ENCODE data around the gene SPRED2.
A peak's percentile ranks its signal among the peaks of the same experiment; 100 is the strongest.

SPRED2 gene

DNA sequence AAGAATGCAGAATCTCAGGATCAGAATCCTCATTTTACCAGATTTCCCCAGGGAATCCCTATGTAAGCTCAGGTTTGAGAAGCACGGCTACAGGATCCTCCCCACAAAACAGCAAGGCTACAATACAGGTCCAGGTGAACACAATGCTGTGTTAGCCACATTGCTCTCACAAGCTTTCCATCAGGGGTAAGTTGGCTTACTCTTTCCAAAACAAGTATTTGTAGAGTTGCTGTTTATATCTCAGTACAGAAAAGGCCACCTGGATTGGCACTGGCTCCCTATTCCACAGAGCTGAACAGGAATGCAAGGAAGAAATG lies 11.0 kb downstream of the SPRED2 start:
- Histone ChIP-seq H3K79me2 (ENCODE audit: low read length) (peaks cover 94% of the 10 kb centered on the region), H3K36me3 (replicated peaks; ENCODE audit: low read depth, low read length) (no peaks in the 10 kb centered on the region), H4K20me1 (ENCODE audit: insufficient read depth, low read length) (peaks cover 82% of the 10 kb centered on the region), H3K4me3 (ENCODE audit: low read length) (peak overlapping the region; percentile 29; the same call in 1 of the 2 replicates), H3K27ac (ENCODE audit: low read length) (no peak overlapping the region), H3K4me2 (ENCODE audit: low read length) (peak overlapping the region; percentile 68), H3K4me1 (ENCODE audit: low read length) (peaks cover 19% of the 10 kb centered on the region), H3K9ac (ENCODE audit: low read length) (no peak overlapping the region), H3K27me3 (ENCODE audit: low read depth, low read length) (no peaks in the 10 kb centered on the region), H3K9me3 (ENCODE audit: insufficient read depth, low read length) (no peaks in the 10 kb centered on the region), H2AFZ (ENCODE audit: low read depth, low read length) (no peak overlapping the region)
- TF ChIP-seq CTCF (IDR thresholded peaks at IDR 0.05; ENCODE audit: low read depth, low read length) (no peak), EZH2phosphoT487 (IDR thresholded peaks at IDR 0.05; ENCODE audit: low read depth) (no peak)

DNA sequence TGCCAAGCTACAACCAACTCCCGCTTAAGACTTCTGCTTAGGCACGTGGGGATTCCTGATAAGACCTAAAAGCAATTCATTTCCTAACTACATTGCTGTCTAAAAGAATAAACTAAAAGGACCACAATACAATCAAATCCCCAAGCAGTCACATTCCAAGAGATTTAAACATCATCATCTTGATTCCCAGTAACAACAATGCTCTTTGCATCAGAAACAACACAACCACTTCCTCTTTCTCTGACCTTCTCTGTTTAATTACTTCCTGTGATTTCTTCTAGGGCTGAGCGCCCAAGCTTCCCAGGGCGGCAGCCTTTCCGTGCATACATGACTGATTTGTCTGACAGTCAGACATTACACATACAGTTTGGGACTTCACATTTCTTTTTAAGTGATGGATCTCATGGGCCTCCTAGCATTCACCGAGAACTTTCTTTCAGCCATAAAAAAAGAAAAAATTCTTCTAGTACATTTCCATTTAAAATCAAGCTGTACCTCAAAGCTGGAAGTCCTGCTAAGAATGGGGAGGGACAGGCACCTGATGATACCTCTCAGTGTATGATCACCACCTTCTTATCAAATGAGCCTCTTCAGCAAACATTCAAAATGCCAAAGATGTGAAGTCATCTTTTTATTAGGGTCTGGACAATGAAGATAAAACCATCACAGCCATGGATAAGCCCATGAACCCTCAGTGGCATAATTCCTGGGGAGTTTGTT lies 11.5 kb downstream of the SPRED2 start:
- Histone ChIP-seq H3K27me3 (ENCODE audit: low read depth, low read length) (no peaks in the 10 kb centered on the region), H2AFZ (ENCODE audit: low read depth, low read length) (no peak overlapping the region), H3K36me3 (replicated peaks; ENCODE audit: low read depth, low read length) (no peaks in the 10 kb centered on the region), H3K4me1 (ENCODE audit: low read length) (peaks cover 19% of the 10 kb centered on the region), H3K4me2 (ENCODE audit: low read length) (peak overlapping the region; percentile 68), H3K4me3 (ENCODE audit: low read length) (peak overlapping the region; percentile 29), H4K20me1 (ENCODE audit: insufficient read depth, low read length) (peaks cover 82% of the 10 kb centered on the region), H3K9me3 (ENCODE audit: insufficient read depth, low read length) (no peaks in the 10 kb centered on the region), H3K27ac (ENCODE audit: low read length) (no peak overlapping the region), H3K9ac (ENCODE audit: low read length) (no peak overlapping the region), H3K79me2 (ENCODE audit: low read length) (peaks cover 94% of the 10 kb centered on the region)
- TF ChIP-seq CTCF (IDR thresholded peaks at IDR 0.05; ENCODE audit: low read depth, low read length) (no peak), EZH2phosphoT487 (IDR thresholded peaks at IDR 0.05; ENCODE audit: low read depth) (no peak)

- H3K4me2 ChIP-seq (ENCODE audit: low read length) = no peak overlapping the region
- H3K9ac ChIP-seq (ENCODE audit: low read length) = no peak overlapping the region
- H3K79me2 ChIP-seq (ENCODE audit: low read length) = peaks cover 89% of the 10 kb centered on the region
- no peaks in the 10 kb centered on the region for H3K9me3 ChIP-seq (ENCODE audit: insufficient read depth, low read length)
- TF ChIP-seq CTCF (IDR thresholded peaks at IDR 0.05; ENCODE audit: low read depth, low read length) (no peak), EZH2phosphoT487 (IDR thresholded peaks at IDR 0.05; ENCODE audit: low read depth) (no peak)
- H4K20me1 ChIP-seq (ENCODE audit: insufficient read depth, low read length) = peaks cover 81% of the 10 kb centered on the region
- no peak overlapping the region for H3K4me3 ChIP-seq (ENCODE audit: low read length)
- no peaks in the 10 kb centered on the region for H3K27me3 ChIP-seq (ENCODE audit: low read depth, low read length)
- H2AFZ ChIP-seq (ENCODE audit: low read depth, low read length) = no peak overlapping the region
- H3K27ac ChIP-seq (ENCODE audit: low read length) = no peak overlapping the region
- H3K4me1 ChIP-seq (ENCODE audit: low read length) = peaks cover 26% of the 10 kb centered on the region
- no peaks in the 10 kb centered on the region for H3K36me3 ChIP-seq (replicated peaks; ENCODE audit: low read depth, low read length)
These were observed 14.8 kb downstream of the SPRED2 start for GRCh38 chr2:65417509-65418085.

DNA sequence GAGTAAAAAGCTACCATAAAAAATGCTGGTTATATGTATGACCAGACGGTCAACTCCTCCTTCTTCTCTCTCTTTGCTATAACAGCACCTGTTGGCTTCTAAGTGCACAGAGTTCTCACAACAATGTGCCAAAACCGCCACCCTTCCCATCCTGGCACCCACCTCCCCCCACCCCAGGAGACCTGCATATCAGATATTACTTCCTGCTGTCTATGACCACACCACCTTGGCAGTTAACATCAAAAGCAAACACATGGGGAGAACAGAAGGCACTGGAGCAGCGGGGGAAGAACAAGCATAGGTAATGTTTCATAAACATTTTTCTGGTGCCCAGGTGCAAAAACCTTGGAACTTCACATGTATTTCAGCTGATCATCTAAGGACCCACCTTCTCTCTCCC lies 15.5 kb downstream of the SPRED2 start:
- Histone ChIP-seq H3K79me2 (ENCODE audit: low read length) (peaks cover 89% of the 10 kb centered on the region), H2AFZ (ENCODE audit: low read depth, low read length) (no peak overlapping the region), H3K4me1 (ENCODE audit: low read length) (peaks cover 26% of the 10 kb centered on the region), H3K9ac (ENCODE audit: low read length) (no peak overlapping the region), H3K27ac (ENCODE audit: low read length) (no peak overlapping the region), H3K9me3 (ENCODE audit: insufficient read depth, low read length) (no peaks in the 10 kb centered on the region), H3K4me3 (ENCODE audit: low read length) (no peak overlapping the region), H4K20me1 (ENCODE audit: insufficient read depth, low read length) (peaks cover 80% of the 10 kb centered on the region), H3K4me2 (ENCODE audit: low read length) (no peak overlapping the region), H3K27me3 (ENCODE audit: low read depth, low read length) (no peaks in the 10 kb centered on the region), H3K36me3 (replicated peaks; ENCODE audit: low read depth, low read length) (no peaks in the 10 kb centered on the region)
- no peak for TF ChIP-seq CTCF (IDR thresholded peaks at IDR 0.05; ENCODE audit: low read depth, low read length)
- TF ChIP-seq EZH2phosphoT487 (IDR thresholded peaks at IDR 0.05; ENCODE audit: low read depth) = no peak
